IPS-18c (cell line): ENCODE data around the gene RGCC.
"Not testable (repeated sequence)": the region's sequence is repeated elsewhere in the genome, so short reads cannot be mapped to it uniquely, and the experiment has no call there.

Source experiments
- H3K4me3 ChIP-seq: 2 replicates; pipeline ENCODE4 v1.7.0; 2013; ENCODE audit warnings: low read depth, mild to moderate bottlenecking, low read length, moderate library complexity; ENCODE audit not compliant: insufficient read depth
- H3K9me3 ChIP-seq: one replicate; pipeline ENCODE4 v1.6.1; 2013; ENCODE audit warnings: mild to moderate bottlenecking, low read length, moderate library complexity; ENCODE audit not compliant: control insufficient read depth, insufficient read depth

The RGCC gene

GRCh38 chr13:41501281-41501680 is 43.9 kb downstream of the RGCC start:
- Histone ChIP-seq H3K9me3 (no peaks in the 10 kb centered on the region), H3K4me3 (no peak overlapping the region)

GRCh38 chr13:41502031-41502430 is 44.7 kb downstream of the RGCC start:
- H3K4me3 ChIP-seq, result no peak overlapping the region
- no peaks in the 10 kb centered on the region for H3K9me3 ChIP-seq

GRCh38 chr13:41502673-41503072 is 45.3 kb downstream of the RGCC start:
- H3K4me3 ChIP-seq, result no peak overlapping the region

GRCh38 chr13:41503356-41503755 is 46.0 kb downstream of the RGCC start:
- H3K9me3 ChIP-seq, result no peaks in the 10 kb centered on the region
- H3K4me3 ChIP-seq, result no peak overlapping the region

More at GRCh38 chr13:41502673-41503072, 45.3 kb downstream of the RGCC start:
- no peaks in the 10 kb centered on the region for H3K9me3 ChIP-seq

GRCh38 chr13:41504657-41505056 is 47.3 kb downstream of the RGCC start:
- H3K4me3 ChIP-seq, H3K9me3 ChIP-seq: not testable (repeated sequence)

GRCh38 chr13:41505209-41505835 is 48.0 kb downstream of the RGCC start:
- H3K9me3 ChIP-seq, result no peaks in the 10 kb centered on the region
- H3K4me3 ChIP-seq, result no peak overlapping the region

GRCh38 chr13:41506312-41506711 is 49.0 kb downstream of the RGCC start:
- H3K4me3 ChIP-seq, result no peak overlapping the region
- no peaks in the 10 kb centered on the region for H3K9me3 ChIP-seq

GRCh38 chr13:41509971-41510370 is 52.6 kb downstream of the RGCC start:
- Histone ChIP-seq H3K4me3 (no peak overlapping the region), H3K9me3 (no peaks in the 10 kb centered on the region)

GRCh38 chr13:41511827-41512226 is 54.5 kb downstream of the RGCC start:
- Histone ChIP-seq H3K4me3 (no peak overlapping the region), H3K9me3 (no peaks in the 10 kb centered on the region)

GRCh38 chr13:41512441-41512840 is 55.1 kb downstream of the RGCC start:
- Histone ChIP-seq H3K9me3 (no peaks in the 10 kb centered on the region), H3K4me3 (no peak overlapping the region)

GRCh38 chr13:41513600-41513999 is 56.2 kb downstream of the RGCC start:
- no peak overlapping the region for H3K4me3 ChIP-seq
- H3K9me3 ChIP-seq, result no peaks in the 10 kb centered on the region

- Histone ChIP-seq H3K4me3 (no peak overlapping the region), H3K9me3 (no peaks in the 10 kb centered on the region)
Measured at GRCh38 chr13:41514853-41515395, 57.6 kb downstream of the RGCC start.

- H3K9me3 ChIP-seq, result no peaks in the 10 kb centered on the region
- no peak overlapping the region for H3K4me3 ChIP-seq
Measured at GRCh38 chr13:41515491-41516139, 58.3 kb downstream of the RGCC start.

- H3K4me3 ChIP-seq, result no peak overlapping the region
- no peaks in the 10 kb centered on the region for H3K9me3 ChIP-seq
Measured at GRCh38 chr13:41516166-41516565, 58.8 kb downstream of the RGCC start.

GRCh38 chr13:41516760-41517159 is 59.4 kb downstream of the RGCC start:
- no peak overlapping the region for H3K4me3 ChIP-seq
- H3K9me3 ChIP-seq, result no peaks in the 10 kb centered on the region

GRCh38 chr13:41520016-41520659 is 62.8 kb downstream of the RGCC start:
- no peak overlapping the region for H3K4me3 ChIP-seq

More at GRCh38 chr13:41520016-41520659, 62.8 kb downstream of the RGCC start:
- H3K9me3 ChIP-seq, result no peaks in the 10 kb centered on the region
